ENCODE results near the gene IBA57.

DNA sequence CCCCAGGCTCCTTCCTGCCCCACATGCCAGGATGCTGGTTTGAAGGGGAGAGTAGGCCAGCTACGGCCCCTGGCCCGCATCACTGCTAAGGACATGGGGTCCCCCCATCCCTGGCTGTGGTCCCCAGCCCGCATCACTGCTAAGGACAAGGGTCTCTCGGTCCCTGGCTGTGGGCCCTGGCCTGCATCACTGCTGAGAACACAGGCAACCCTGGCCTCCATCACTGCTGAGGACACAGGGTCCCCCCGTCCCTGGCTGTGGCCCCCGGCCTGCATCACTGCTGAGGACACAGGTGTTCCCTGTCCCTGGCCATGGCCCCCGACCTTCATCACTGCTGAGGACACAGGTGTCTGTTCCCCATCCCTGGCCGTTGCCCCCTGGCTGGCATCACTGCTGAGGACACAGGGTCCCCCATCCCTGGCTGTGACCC, 41.8 kb downstream of the IBA57 start:
- TF ChIP-seq CTCF (IDR thresholded peaks at IDR 0.05) (no peak), ZFX (IDR thresholded peaks at IDR 0.05; ENCODE audit: borderline replicate concordance) (no peak)

All from 22Rv1 (cell line).